ENCODE results near the gene SLC25A30. TPM values are rescaled to one million over a fixed set of nuclear protein-coding genes. Genes with fewer than 3 reads are reported as not detected.

SLC25A30 gene
- total and polyA plus RNA-seq, 2 of the 13 experiments (the other 11 are each of a cell fraction or from before 2014, with no cell fraction given): 19.6 to 22.5 TPM

DNA sequence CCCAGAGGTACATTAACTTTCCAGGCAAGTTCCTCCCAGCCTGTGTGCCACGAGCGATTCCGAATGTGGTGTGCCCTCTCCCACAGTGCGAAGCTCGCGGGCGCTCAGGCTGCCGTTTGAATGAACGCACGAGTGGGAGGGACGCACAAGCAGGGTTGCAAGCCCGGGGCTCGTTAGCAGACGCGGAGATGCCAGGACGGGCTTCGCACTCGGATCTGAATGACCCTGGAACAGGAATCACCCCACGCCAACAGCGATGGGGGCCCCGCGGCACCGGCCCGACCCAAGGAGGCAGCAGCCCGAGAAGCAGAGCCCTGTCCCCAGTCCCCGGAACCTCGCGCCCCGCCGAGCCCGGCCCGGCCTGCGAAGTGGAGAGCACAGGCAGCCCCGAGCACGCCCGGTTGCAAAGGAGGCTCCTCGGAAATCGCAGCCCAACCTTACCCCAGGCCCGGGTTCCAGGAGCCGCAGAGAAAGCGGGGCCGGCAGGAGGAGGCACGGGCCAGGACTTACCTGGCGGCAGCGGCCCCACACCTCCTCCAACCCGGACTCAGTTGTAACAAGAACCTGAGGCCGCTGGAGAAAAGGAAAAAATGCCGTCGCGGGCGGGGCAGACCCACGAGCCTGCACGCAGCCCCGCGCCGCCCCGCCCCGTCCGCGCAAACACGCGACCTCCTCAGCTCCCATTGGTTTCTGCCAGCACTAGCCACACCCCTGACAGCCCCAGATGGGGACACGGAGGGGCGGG, at the start of gene SLC25A30 (continued):
- TF ChIP-seq, protein P1, sequence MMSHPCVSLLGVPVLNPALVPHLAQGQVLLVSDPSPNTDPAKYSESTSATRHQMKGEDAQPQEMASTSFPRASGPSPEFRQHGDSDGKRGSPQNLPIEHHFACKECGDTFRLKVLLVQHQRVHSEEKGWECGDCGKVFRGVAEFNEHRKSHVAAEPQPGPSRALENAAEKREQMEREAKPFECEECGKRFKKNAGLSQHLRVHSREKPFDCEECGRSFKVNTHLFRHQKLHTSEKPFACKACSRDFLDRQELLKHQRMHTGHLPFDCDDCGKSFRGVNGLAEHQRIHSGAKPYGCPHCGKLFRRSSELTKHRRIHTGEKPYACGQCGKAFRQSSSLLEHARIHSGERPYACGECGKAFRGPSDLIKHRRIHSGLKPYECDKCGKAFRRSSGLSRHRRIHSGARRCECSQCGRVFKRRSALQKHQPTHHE (CRISPR knock-in tag; IDR thresholded peaks at IDR 0.05; ENCODE audit: borderline replicate concordance): peak; percentile 44; the same call in 1 of the 2 replicates
- TF ChIP-seq, protein P2, sequence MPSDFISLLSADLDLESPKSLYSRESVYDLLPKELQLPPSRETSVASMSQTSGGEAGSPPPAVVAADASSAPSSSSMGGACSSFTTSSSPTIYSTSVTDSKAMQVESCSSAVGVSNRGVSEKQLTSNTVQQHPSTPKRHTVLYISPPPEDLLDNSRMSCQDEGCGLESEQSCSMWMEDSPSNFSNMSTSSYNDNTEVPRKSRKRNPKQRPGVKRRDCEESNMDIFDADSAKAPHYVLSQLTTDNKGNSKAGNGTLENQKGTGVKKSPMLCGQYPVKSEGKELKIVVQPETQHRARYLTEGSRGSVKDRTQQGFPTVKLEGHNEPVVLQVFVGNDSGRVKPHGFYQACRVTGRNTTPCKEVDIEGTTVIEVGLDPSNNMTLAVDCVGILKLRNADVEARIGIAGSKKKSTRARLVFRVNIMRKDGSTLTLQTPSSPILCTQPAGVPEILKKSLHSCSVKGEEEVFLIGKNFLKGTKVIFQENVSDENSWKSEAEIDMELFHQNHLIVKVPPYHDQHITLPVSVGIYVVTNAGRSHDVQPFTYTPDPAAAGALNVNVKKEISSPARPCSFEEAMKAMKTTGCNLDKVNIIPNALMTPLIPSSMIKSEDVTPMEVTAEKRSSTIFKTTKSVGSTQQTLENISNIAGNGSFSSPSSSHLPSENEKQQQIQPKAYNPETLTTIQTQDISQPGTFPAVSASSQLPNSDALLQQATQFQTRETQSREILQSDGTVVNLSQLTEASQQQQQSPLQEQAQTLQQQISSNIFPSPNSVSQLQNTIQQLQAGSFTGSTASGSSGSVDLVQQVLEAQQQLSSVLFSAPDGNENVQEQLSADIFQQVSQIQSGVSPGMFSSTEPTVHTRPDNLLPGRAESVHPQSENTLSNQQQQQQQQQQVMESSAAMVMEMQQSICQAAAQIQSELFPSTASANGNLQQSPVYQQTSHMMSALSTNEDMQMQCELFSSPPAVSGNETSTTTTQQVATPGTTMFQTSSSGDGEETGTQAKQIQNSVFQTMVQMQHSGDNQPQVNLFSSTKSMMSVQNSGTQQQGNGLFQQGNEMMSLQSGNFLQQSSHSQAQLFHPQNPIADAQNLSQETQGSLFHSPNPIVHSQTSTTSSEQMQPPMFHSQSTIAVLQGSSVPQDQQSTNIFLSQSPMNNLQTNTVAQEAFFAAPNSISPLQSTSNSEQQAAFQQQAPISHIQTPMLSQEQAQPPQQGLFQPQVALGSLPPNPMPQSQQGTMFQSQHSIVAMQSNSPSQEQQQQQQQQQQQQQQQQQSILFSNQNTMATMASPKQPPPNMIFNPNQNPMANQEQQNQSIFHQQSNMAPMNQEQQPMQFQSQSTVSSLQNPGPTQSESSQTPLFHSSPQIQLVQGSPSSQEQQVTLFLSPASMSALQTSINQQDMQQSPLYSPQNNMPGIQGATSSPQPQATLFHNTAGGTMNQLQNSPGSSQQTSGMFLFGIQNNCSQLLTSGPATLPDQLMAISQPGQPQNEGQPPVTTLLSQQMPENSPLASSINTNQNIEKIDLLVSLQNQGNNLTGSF (CRISPR knock-in tag; IDR thresholded peaks at IDR 0.05): peak; percentile 61; the same call in 1 of the 2 replicates
- no peak for TF ChIP-seq ZNF549 (CRISPR knock-in tag; IDR thresholded peaks at IDR 0.05)
- peak; percentile 53; the same call in 1 of the 2 replicates for TF ChIP-seq TFAP4 (IDR thresholded peaks at IDR 0.05; ENCODE audit: borderline replicate concordance, low read depth)
- 0 out of 2 replicates have a peak, but pooled peaks have one; percentile 66 for TF ChIP-seq MTERF4 (CRISPR knock-in tag; IDR thresholded peaks at IDR 0.05)
- no peak for TF ChIP-seq SMAD1 (CRISPR knock-in tag; IDR thresholded peaks at IDR 0.05; ENCODE audit: borderline replicate concordance, low read depth)
- peak; percentile 31 for TF ChIP-seq ZNF407 (CRISPR knock-in tag; IDR thresholded peaks at IDR 0.05; ENCODE audit: not compliant biosample characterization)
- TF ChIP-seq CCAR2 (optimal IDR thresholded peaks at IDR 0.05; ENCODE audit: low read depth, low read length): no peak
- no peak for TF ChIP-seq SRSF1 (optimal IDR thresholded peaks at IDR 0.05; ENCODE audit: low read depth, low read length)
- TF ChIP-seq, protein P3, sequence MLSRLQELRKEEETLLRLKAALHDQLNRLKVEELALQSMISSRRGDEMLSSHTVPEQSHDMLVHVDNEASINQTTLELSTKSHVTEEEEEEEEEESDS (CRISPR knock-in tag; IDR thresholded peaks at IDR 0.05; ENCODE audit: borderline replicate concordance): no peak

All from HepG2 (cell line).